ENCODE measurements around the gene SLC35B4. TPM values are rescaled to one million over a fixed set of nuclear protein-coding genes. Genes with fewer than 3 reads are reported as not detected.

The SLC35B4 gene
- total RNA-seq, 1 experiment from 2014 or later = 17.9 TPM

DNA sequence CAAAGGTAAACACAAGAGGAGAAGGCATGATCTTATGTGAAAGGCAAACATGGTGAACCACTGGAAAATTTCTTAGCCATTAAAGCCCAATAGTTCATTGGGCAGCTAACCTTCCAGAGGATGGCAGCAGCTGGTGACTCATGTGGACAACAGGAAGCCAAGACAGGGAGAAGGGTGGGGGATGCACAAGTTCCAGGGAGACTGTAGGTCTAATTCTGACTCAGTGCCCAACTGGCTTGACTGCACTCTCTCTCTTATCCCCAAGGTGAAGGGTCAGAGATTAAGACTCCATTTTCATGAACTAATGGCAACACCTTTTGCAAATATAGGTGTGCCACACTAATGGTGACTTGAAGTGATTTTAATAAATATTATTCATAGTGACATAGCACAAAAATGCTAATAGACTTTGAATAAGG, 47.9 kb upstream of the SLC35B4 start:
- H3K79me2 ChIP-seq (ENCODE audit: low read depth) = no peaks in the 10 kb centered on the region
- H3K27me3 ChIP-seq (ENCODE audit: insufficient read depth, low read depth) = no peaks in the 10 kb centered on the region
- no TSS peak for BruUV-seq (replicated peaks)
- intact Hi-C loops (cut with micrococcal nuclease; ENCODE audit: unreplicated experiment) = loop anchor here (2.0 to 5.0 kb wide), 3 partner anchors 48 to 248 kb away; partner anchors contain the start of gene SLC35B4
- ChIA-PET CTCF (no interaction called here), POLR2A (ENCODE audit: unreplicated experiment) (no interaction called here)
- no peaks in the 10 kb centered on the region for H3K9me2 ChIP-seq (ENCODE audit: insufficient read depth)
- no peak for TF ChIP-seq EZH2 (IDR thresholded peaks at IDR 0.05; ENCODE audit: low read depth)
- TF ChIP-seq, protein P1, sequence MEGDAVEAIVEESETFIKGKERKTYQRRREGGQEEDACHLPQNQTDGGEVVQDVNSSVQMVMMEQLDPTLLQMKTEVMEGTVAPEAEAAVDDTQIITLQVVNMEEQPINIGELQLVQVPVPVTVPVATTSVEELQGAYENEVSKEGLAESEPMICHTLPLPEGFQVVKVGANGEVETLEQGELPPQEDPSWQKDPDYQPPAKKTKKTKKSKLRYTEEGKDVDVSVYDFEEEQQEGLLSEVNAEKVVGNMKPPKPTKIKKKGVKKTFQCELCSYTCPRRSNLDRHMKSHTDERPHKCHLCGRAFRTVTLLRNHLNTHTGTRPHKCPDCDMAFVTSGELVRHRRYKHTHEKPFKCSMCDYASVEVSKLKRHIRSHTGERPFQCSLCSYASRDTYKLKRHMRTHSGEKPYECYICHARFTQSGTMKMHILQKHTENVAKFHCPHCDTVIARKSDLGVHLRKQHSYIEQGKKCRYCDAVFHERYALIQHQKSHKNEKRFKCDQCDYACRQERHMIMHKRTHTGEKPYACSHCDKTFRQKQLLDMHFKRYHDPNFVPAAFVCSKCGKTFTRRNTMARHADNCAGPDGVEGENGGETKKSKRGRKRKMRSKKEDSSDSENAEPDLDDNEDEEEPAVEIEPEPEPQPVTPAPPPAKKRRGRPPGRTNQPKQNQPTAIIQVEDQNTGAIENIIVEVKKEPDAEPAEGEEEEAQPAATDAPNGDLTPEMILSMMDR (conservative IDR thresholded peaks at IDR 0.05) = no peak
- peak overlapping the region; percentile 29 for H2AFZ ChIP-seq
- H3K27ac ChIP-seq = peak overlapping the region; percentile 99
- H3K4me1 ChIP-seq (replicated peaks; ENCODE audit: insufficient read depth) = peaks cover 66% of the 10 kb centered on the region
- peak; percentile 76 to 100 for DNase-seq
- H3K36me3 ChIP-seq (ENCODE audit: low read depth) = no peaks in the 10 kb centered on the region
- H3K4me3 ChIP-seq = peak overlapping the region; percentile 5; the same call in 1 of the 2 replicates
- H3F3A ChIP-seq (ENCODE audit: insufficient read depth, low read depth) = peaks cover 40% of the 10 kb centered on the region
- H4K20me1 ChIP-seq (ENCODE audit: insufficient read depth) = no peaks in the 10 kb centered on the region
- peak overlapping the region; percentile 57 for H3K4me2 ChIP-seq
- no peaks in the 10 kb centered on the region for H3K9me3 ChIP-seq (ENCODE audit: insufficient read depth, low read depth)

DNA sequence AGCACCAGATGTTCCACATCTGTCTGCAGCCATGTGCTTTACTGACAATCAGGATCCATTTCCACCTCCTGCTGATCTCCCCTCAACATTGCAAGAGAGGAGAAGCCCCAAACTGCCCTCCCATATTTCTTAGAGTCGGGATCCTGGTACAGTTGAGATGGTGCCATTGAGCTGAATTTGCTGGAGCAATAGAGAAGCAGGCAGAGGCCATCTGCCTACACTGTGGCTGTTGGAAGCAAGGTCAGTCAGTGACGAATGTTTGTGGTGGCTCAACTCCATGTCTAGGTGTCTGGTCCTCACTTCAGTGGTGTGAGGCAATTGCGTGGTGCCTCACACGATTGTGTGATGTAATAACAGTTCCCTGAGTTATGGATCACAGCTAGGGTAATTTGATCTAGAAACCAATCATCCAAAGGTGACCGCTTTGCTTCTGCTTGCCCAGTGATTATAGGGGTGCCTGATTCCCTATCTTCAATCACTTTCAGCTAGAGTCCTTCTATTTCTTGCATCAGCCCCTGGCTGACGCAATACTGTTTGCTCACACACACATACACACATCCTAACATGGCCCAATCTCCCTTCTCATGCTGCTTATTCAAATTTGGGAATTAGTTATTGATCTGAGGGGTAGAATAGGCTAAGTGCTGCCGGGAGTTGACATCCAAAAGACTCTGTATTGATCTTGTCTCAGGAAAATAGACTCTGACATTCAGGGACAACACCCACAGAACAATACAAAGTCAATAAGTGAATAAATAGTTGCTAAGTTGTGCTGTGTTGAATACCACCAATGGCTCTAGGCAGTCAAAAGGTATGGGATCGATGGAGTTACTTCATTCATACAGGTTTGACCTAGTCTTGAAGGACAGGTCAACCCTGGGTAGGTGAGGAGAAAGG, 46.1 kb upstream of the SLC35B4 start:
- TF ChIP-seq, protein P1 (conservative IDR thresholded peaks at IDR 0.05) = no peak
- TF ChIP-seq EZH2 (IDR thresholded peaks at IDR 0.05; ENCODE audit: low read depth) = no peak
- no peaks in the 10 kb centered on the region for H3K79me2 ChIP-seq (ENCODE audit: low read depth)
- ChIA-PET CTCF (no interaction called here), POLR2A (ENCODE audit: unreplicated experiment) (no interaction called here)
- H3K4me2 ChIP-seq = no peak overlapping the region
- H3K36me3 ChIP-seq (ENCODE audit: low read depth) = no peaks in the 10 kb centered on the region
- no peak overlapping the region for H3K4me3 ChIP-seq
- 0 out of 2 replicates have a peak, but pooled peaks cover 2% of the 10 kb centered on the region for H3K9me3 ChIP-seq (ENCODE audit: insufficient read depth, low read depth)
- peak overlapping the region; percentile 99 for H3K27ac ChIP-seq
- H3K9me2 ChIP-seq (ENCODE audit: insufficient read depth) = no peaks in the 10 kb centered on the region
- H3F3A ChIP-seq (ENCODE audit: insufficient read depth, low read depth) = peaks cover 32% of the 10 kb centered on the region
- peaks cover 50% of the 10 kb centered on the region for H3K4me1 ChIP-seq (replicated peaks; ENCODE audit: insufficient read depth)
- intact Hi-C loops (cut with micrococcal nuclease; ENCODE audit: unreplicated experiment) = no loop called here
- H4K20me1 ChIP-seq (ENCODE audit: insufficient read depth) = no peaks in the 10 kb centered on the region
- no TSS peak for BruUV-seq (replicated peaks)
- no peaks in the 10 kb centered on the region for H3K27me3 ChIP-seq (ENCODE audit: insufficient read depth, low read depth)
- H2AFZ ChIP-seq = no peak overlapping the region
- no peak for DNase-seq

DNA sequence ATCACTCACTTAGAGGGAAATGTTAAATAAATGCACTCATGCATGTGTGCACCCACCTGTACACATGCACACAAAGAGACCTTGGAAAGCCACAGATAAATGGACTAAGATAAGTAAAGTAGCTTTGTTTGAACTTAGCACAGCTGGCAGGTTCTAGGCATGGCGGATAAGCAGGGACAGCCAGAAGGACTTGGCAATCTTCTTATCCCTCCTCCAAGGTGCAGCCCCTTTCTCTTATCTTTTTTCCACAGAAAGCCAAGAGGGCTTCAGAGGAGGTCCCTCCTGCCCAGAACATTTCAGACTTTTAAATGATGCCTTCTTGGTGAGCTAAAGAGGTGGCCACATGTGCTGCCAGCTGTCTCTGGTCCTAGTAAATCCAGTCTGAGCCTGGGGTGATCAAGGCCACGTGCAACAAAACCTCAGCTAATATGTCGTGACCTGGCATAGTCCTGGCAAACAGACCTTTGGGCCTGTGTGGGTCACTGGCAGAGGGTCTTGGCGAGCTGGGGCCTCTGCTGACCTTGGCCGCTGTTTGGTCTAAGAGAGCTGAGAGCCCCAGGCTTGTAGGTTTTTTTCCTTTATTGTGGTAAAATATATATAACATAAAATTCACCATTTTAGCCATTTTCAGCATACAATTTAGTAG, 43.2 kb upstream of the SLC35B4 start:
- H3K4me3 ChIP-seq = no peak overlapping the region
- no peak for DNase-seq
- no peaks in the 10 kb centered on the region for H3K79me2 ChIP-seq (ENCODE audit: low read depth)
- no peaks in the 10 kb centered on the region for H3K9me2 ChIP-seq (ENCODE audit: insufficient read depth)
- H3K36me3 ChIP-seq (ENCODE audit: low read depth) = no peaks in the 10 kb centered on the region
- intact Hi-C loops (cut with micrococcal nuclease; ENCODE audit: unreplicated experiment) = no loop called here
- 0 out of 2 replicates have a peak, but pooled peaks cover 4% of the 10 kb centered on the region for H3K9me3 ChIP-seq (ENCODE audit: insufficient read depth, low read depth)
- H3K27me3 ChIP-seq (ENCODE audit: insufficient read depth, low read depth) = no peaks in the 10 kb centered on the region
- CTCF ChIA-PET = no interaction called here
- no peak overlapping the region for H3K4me2 ChIP-seq
- no peaks in the 10 kb centered on the region for H4K20me1 ChIP-seq (ENCODE audit: insufficient read depth)
- no TSS peak for BruUV-seq (replicated peaks)
- H3K27ac ChIP-seq = no peak overlapping the region
- H3K4me1 ChIP-seq (replicated peaks; ENCODE audit: insufficient read depth) = peaks cover 29% of the 10 kb centered on the region
- TF ChIP-seq EZH2 (IDR thresholded peaks at IDR 0.05; ENCODE audit: low read depth) = no peak
- TF ChIP-seq, protein P1 (conservative IDR thresholded peaks at IDR 0.05) = no peak
- no peak overlapping the region for H2AFZ ChIP-seq
- POLR2A ChIA-PET (ENCODE audit: unreplicated experiment) = no interaction called here
- peaks cover 10% of the 10 kb centered on the region for H3F3A ChIP-seq (ENCODE audit: insufficient read depth, low read depth)
